ENCODE results near the gene UACA.
"Not testable (repeated sequence)": the region's sequence is repeated elsewhere in the genome, so short reads cannot be mapped to it uniquely, and the experiment has no call there.

UACA gene

GRCh38 chr15:70628549-70628896 is 134.8 kb downstream of the UACA start:
- DNase-seq (ENCODE audit: low read depth), result no peak

- no peak for DNase-seq (ENCODE audit: low read depth)
Measured at GRCh38 chr15:70627734-70628548, 135.4 kb downstream of the UACA start.

DNA sequence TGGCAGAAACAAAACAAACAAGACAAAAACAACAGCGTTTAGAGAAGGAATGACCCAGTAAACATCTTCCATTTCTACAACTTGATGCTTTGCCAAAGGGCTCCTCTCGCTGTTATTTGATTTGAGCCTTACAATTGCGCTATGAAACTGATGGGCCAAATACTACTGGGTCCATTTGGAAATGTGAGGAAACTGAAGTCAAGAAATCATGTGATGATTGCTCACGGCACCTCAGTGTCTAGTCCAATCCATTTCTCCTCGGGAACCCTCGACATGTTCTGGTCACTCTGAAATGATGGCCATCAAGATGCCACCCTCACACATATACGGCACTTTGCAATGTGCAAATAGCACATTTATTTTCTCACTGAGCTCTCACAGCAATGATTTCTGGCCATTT is 136.0 kb downstream of the UACA start:
- no peak for DNase-seq (ENCODE audit: low read depth)

- no peak for DNase-seq (ENCODE audit: low read depth)
Measured at GRCh38 chr15:70625438-70625837, 137.9 kb downstream of the UACA start.

DNA sequence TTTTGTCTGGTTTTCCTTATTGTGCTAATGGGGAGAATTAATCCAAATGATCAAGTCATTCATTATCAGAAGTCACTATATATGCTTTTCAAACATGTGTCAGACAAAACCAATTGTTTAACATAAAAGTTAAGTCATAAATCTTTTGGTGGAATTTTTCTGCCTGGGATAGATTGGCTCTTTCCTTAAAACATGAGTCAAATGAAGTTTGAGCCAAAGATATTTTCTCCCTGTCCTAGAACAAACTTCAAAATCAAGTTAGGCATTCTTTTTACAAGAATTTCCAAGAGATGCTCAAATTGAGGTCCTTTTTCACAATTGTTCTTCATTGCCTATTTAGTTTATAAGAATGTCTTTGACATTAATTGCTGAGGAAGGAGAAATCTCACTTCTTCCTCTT is 138.3 kb downstream of the UACA start:
- no peak for DNase-seq (ENCODE audit: low read depth)

DNA sequence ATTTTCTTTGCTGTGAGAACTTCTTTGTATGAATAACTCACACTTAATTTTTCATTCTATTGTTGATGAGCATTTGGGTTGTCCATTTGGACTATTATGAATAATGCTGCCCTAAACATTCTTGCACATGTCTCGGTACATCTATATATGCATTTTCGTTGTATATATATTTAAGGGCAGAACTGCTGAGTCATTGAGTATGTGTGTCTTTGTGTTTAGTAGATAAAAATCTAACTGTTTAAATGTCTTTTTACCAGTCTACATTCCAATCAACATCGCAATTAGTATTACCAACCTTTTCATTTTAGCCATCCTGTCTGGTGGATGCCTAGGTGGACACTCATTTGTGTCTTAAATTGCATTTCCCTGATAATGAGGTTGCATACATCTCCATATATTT is 144.4 kb downstream of the UACA start:
- DNase-seq (ENCODE audit: low read depth), result peak; percentile 36

GRCh38 chr15:70617911-70618287 is 145.5 kb downstream of the UACA start:
- no peak for DNase-seq (ENCODE audit: low read depth)

GRCh38 chr15:70617076-70617910 is 146.1 kb downstream of the UACA start:
- DNase-seq (ENCODE audit: low read depth), result no peak

DNA sequence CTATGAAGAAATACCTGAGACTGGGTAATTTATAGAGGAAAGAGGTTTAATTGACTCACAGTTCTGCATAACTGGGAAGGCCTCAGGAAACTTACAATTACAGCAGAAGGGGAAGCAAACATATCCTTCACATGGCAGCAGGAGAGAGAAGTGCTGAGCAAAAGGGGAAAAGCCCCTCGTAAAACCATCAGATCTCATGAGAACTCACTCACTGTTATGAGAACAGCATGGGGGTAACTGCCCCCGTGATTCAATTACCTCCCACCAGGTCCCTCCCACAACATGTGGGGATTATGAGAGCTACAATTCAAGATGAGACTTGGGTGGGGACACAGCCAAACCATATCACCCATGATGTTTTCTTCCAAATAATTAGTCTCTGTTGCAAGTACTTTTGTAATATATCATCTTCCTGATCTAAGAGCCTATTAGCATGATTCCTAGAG is 147.0 kb downstream of the UACA start:
- DNase-seq (ENCODE audit: low read depth), result not testable (repeated sequence)

GRCh38 chr15:70615435-70616310 is 147.7 kb downstream of the UACA start:
- no peak for DNase-seq (ENCODE audit: low read depth)

DNA sequence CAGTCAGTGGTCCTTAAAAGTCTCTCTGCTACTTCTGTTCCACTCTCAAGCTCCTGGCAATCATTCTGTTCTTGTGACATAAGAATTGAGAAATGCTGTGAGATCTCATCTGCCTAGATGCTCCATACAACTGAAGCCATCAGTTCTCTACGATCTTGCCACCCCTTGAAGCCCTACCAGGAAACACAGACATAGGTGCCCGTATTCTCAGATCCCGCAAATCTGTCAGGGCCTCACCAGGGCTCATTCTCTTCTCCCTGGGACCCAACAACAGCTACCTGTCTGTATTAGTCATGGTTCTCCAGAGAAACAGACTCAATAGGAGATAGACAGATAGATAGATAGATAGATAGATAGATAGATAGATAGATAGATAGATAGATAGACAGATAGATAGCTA is 149.1 kb downstream of the UACA start:
- DNase-seq (ENCODE audit: low read depth), result no peak

DNA sequence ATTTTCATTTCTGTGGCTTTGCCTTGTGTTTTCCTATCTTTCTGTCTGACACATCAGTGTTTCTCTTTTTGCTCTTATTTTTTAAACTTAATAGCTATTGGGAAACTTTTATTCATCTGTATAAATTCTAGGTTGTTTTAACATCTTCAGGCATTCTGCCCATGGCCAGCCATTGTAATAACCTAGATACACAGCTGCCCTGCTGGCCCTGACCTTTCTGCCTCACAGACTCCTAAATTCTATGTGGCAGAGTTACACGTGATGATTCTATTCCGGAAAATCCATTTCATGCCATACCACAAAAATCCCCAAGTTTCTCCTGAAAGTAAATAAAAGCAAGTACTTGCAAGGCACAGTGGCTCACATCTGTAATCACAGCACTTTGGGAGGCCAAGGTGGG is 150.1 kb downstream of the UACA start:
- DNase-seq (ENCODE audit: low read depth), result no peak

- DNase-seq (ENCODE audit: low read depth), result no peak
Measured at GRCh38 chr15:70611286-70611685, 152.1 kb downstream of the UACA start.

DNA sequence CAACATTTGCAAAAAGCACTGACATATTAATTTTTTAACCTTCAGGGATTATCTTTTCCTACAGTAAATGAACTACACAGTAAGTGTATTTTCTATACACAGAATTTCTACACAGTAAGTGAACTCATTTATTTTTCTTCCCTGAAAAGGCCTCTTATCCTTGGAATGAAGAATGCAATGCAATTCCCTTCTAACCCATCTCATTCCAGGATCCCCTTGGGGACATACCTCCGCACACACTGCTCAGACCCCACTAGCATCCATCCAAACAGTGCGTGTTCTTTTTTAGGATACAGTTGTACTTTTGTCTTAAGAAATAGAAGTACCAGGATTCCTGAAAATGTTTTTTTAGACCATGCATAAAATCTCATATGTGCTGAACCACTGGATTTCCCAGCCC is 152.8 kb downstream of the UACA start:
- no peak for DNase-seq (ENCODE audit: low read depth)

GRCh38 chr15:70609889-70610288 is 153.5 kb downstream of the UACA start:
- DNase-seq (ENCODE audit: low read depth), result no peak

- DNase-seq (ENCODE audit: low read depth), result no peak
Measured at GRCh38 chr15:70608144-70608543, 155.2 kb downstream of the UACA start.

DNA sequence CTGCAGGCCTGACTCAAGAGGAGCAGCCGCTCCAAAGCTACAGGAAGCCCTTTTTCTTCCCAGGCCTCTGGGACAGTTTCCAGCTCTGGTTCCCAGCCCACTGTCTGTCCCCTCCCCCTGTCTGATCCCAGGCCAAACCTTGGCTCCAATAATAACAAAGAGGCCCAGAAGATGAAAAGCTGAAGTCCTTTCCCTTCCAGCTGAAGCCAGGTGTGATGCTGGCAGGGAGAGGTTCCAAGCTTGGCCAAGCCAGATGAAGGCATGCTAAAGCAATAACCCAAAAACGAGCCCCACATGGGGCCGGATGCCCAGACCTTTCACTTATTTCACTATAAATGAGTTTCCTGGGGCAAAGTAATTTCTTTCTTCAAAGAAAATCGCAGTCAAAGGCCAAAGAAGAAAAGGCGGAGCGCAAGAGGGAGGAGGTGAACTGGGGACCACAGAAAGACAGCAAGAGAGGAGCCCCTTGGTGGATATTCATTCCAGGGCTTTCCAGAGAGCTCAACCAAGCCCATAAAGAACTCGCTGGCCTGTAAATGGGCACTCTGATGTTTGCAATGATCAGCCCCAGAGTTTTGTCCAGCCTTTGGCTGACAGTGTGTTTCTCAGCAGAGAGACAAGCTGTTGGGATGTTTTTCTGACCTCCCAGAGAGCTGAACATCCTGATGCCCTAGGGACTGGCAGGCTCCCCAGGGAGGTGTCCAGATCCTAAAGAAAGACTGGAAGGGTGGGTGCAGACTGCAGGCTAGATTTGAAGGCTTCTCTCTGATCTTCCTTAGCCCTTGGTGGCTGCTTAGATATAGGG is 157.6 kb downstream of the UACA start:
- DNase-seq (ENCODE audit: low read depth), result peak; percentile 22

GRCh38 chr15:70604666-70605315 is 158.6 kb downstream of the UACA start:
- peak; percentile 47 for DNase-seq (ENCODE audit: low read depth)

Measured in ELR (cell line).